Right lobe of liver (tissue), 4 donors: ENCODE data around the gene RGS9.

Experiments
- POLR2A ChIP-seq: fragments of 450-650 bp; IDR thresholded peaks from one replicate; pipeline ENCODE4 v1.6.1; 2017; ENCODE audit warnings: antibody characterized with exemption, mild to moderate bottlenecking
- TF ChIP-seq, protein P1 (sequence below), 4 donors: fragments of 200-600 bp in 3 of 4; fragments of 450-650 bp in 1 of 4; IDR thresholded peaks; one replicate each; pipeline versions ENCODE4 v1.5.1 to v1.8.0; 2016 to 2022; ENCODE audit warnings: antibody characterized with exemption in 4 of 4, mild to moderate bottlenecking in 2 of 4
- donor health status: DM: no; HTN: no; CAD: no.
- donor health status: DM: no; HTN: no; CAD: no.
- donor health status: DM: no; HTN: yes; CAD: no.

DNA sequence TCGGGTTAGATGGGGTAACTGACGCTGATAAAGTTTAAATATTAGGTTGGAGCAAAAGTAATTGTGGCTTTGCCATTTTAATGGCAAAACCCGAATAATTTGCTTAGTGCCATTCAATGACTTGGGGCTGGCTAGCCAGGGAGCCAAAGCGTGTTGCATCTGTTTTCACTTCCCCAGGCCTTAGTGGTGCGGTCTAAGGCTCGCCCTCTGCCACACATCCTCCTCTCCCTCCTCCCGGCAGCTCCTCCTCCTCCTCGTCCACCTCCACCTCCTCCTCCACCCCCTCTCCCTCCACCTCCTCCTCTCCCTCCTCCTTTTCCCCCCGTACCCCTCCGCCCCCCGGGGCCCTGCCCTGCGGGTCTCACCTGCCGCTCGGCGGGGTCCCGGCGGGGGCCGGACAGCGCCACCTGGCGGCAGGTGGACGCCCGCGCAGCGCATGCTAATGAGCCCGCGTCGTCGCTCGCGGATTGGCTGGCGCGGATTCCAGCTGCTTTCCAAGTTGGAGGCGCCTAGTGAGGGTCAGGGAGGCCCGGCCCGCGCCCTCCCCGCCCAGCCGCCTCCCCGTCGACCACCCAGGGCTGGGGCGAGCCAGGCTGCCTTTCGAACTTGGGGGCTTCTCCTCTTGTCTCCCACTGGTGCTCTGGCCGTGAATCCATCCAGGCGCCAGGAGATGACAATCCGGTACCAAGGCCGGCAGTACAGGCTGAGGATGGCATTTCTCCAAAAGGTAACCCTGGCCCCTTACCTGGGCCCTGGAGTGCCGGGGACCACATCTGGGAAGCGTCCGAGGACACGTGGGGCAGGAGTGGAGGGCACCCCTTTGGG, 36.6 kb upstream of the RGS9 start:
- TF ChIP-seq, protein P1, sequence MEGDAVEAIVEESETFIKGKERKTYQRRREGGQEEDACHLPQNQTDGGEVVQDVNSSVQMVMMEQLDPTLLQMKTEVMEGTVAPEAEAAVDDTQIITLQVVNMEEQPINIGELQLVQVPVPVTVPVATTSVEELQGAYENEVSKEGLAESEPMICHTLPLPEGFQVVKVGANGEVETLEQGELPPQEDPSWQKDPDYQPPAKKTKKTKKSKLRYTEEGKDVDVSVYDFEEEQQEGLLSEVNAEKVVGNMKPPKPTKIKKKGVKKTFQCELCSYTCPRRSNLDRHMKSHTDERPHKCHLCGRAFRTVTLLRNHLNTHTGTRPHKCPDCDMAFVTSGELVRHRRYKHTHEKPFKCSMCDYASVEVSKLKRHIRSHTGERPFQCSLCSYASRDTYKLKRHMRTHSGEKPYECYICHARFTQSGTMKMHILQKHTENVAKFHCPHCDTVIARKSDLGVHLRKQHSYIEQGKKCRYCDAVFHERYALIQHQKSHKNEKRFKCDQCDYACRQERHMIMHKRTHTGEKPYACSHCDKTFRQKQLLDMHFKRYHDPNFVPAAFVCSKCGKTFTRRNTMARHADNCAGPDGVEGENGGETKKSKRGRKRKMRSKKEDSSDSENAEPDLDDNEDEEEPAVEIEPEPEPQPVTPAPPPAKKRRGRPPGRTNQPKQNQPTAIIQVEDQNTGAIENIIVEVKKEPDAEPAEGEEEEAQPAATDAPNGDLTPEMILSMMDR (IDR thresholded peaks at IDR 0.05): peak; percentile 72 to 96 (median 76)
- TF ChIP-seq POLR2A: peak; percentile 41
